OCI-LY3 (cell line): ENCODE measurements around the gene CD9.

ENCODE experiments used
- EZH2phosphoT487 ChIP-seq: fragments of 200-600 bp; shearing (Covaris generic); IDR thresholded peaks from 2 replicates; pipeline ENCODE4 v1.6.1; 2018; ENCODE audit warnings: antibody characterized with exemption, mixed run types, low read depth
- TF ChIP-seq, protein P1 (sequence below): fragments of 200-600, 300-600 bp; sonication (generic); IDR thresholded peaks from 2 replicates; pipeline ENCODE4 v1.5.1; 2014; ENCODE audit warnings: antibody characterized with exemption, low read length, low read depth

DNA sequence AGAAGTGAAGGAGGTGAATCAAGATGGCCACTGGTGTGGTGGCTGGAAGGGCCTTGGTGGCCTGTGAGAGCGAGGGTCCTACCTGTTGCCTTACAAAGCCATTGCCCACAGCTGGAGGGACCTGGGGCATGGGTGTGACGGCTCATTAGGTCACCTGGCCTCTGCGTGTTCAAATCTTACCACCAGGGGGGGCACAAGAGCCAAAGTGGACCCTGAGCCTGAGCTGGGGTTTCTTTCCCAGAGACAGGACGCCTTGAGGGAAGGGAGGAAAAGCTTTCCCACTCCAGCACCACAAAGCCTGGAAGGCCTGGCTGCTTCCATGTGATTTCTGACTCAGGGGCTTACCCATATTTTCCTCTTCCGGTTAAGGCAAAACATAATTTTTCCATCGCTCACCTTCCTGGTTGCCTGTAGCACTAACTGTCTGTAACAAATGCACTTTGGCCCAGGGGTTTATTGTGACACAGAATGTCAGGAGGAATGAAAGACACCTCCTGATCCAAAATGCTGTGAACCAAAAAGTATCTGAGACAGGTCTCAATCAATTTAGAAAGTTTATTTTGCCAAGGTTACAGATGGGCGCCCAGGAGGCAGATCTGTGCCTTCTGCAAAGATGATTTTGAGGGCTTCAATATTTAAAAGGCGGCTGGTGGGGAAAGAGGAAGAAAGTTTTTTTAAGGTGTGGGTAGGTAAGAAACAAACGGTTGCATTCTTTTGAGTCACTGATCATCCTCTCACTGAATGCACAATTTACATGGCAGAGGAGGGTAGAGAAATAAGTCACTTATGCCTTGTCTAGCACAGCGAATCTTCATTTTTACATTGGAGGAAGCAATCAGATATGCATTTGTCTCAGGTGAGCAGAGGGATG is 4.3 kb upstream of the CD9 start:
- TF ChIP-seq, protein P1, sequence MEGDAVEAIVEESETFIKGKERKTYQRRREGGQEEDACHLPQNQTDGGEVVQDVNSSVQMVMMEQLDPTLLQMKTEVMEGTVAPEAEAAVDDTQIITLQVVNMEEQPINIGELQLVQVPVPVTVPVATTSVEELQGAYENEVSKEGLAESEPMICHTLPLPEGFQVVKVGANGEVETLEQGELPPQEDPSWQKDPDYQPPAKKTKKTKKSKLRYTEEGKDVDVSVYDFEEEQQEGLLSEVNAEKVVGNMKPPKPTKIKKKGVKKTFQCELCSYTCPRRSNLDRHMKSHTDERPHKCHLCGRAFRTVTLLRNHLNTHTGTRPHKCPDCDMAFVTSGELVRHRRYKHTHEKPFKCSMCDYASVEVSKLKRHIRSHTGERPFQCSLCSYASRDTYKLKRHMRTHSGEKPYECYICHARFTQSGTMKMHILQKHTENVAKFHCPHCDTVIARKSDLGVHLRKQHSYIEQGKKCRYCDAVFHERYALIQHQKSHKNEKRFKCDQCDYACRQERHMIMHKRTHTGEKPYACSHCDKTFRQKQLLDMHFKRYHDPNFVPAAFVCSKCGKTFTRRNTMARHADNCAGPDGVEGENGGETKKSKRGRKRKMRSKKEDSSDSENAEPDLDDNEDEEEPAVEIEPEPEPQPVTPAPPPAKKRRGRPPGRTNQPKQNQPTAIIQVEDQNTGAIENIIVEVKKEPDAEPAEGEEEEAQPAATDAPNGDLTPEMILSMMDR: peak; percentile 75
- TF ChIP-seq EZH2phosphoT487: no peak
